ENCODE data around the gene ZDHHC11B.
"Not testable (repeated sequence)": the region's sequence is repeated elsewhere in the genome, so short reads cannot be mapped to it uniquely, and the experiment has no call there.

DNA sequence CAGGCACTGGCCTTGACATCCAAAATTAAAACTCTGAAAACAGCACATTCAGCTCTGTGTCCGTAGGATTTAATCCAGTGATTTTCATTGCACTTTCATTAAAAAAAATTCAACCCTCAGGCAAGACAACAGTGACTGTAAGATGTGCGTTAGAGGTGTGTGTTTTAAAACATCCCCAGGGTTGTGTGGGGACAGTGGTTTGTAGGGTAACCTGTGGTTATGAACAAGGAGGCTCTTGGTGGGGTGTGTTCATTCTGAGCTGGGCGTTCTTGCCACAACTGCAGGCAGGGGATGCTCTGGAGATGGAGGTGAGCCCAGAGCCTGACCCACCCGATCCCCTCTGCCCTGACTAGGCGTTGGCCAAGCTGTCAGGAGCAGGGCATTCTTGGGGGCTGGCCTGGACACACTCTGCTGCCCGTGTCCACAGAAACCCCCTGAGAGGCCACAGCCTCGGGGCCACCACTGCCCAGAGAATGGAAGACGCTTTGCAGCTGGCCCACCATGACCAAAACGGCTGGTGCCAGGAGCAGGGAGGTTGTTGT is 37.2 kb downstream of the ZDHHC11B start:
- TF ChIP-seq, protein P1, sequence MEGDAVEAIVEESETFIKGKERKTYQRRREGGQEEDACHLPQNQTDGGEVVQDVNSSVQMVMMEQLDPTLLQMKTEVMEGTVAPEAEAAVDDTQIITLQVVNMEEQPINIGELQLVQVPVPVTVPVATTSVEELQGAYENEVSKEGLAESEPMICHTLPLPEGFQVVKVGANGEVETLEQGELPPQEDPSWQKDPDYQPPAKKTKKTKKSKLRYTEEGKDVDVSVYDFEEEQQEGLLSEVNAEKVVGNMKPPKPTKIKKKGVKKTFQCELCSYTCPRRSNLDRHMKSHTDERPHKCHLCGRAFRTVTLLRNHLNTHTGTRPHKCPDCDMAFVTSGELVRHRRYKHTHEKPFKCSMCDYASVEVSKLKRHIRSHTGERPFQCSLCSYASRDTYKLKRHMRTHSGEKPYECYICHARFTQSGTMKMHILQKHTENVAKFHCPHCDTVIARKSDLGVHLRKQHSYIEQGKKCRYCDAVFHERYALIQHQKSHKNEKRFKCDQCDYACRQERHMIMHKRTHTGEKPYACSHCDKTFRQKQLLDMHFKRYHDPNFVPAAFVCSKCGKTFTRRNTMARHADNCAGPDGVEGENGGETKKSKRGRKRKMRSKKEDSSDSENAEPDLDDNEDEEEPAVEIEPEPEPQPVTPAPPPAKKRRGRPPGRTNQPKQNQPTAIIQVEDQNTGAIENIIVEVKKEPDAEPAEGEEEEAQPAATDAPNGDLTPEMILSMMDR (conservative IDR thresholded peaks at IDR 0.05; ENCODE audit: low read depth, low read length), result not testable (repeated sequence)
- TF ChIP-seq EZH2phosphoT487 (IDR thresholded peaks at IDR 0.05; ENCODE audit: borderline replicate concordance, low read length), result not testable (repeated sequence)
